NK-92 (cell line): ENCODE measurements around the gene CKMT2.

Experiments used
- DNase-seq: peaks from one replicate; lab custom pipeline; 2025; ENCODE audit not compliant: unreplicated experiment; lab: John Stamatoyannopoulos, UW

CKMT2 gene

DNA sequence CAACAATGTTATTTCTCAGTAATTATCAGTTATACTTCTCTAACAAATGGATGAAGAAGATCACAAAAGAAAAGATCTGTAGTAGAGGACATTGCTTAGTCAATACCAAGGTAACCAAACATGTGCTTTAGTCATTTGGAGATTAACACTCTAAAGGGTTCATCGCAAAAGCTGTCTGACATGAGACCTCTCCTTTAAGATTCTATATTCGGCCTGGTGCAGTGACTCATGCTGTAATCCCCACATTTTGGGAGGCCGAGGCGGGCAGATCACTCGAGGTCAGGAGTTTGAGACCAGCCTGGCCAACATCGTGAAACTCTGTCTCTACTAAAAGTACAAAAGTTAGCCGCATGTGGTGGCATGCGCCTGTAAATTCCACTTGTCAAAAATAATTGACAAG is 18.3 kb upstream of the CKMT2 start:
- no peak for DNase-seq

DNA sequence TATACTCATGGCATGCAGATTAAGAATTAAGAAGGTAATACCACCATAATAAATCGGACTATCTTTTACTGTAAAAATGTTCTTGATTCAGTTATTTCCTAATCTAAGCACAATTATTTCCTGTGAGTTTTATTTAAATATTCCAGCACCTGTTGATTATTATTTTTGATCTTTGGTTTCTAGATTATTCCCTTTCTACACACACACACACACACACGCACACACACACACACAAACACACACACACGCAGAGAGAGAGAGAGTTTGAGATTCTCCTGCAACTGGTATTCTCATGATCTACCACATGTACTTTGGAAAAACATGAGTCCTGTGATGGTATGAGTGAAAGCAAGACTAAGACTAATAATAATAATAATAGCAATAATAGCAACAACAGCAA is 17.0 kb upstream of the CKMT2 start:
- no peak for DNase-seq

DNA sequence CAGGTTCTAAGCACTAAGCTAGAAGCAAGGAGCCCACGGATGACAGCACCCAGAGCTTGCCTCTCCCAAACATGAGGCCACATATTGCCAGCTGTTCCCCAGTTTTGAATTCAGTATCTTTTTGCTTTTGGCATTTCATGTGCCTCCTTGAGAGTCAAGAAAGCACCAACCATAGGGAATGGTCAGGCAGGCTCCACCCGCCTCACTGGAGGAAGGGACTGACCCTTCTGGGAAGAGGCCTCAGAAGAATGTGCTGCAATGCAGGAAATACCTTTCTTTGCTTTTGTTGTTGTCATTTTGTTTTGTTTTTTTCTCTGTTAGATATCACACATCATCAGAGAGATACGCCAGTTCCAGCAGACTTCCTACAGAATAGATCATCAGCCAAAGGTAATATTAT is 13.7 kb upstream of the CKMT2 start:
- DNase-seq: no peak

DNA sequence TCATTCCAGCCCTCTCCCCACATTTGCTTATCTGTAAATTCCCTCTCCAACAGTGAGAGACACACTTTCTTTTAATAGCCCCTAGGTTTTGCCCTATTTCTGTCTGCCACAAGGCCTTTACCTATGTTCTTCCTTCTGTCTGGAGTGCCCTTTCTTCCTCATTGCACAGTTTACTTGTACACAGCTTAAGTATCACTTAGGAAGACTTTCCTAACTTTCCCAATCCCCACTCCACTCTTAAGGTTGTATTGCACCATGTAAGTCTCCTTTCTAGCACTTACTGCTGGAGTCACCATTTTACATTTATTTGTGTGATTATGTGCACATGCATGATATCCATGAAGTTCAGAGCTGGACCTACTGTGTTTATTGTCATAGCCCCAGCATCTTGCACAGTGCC is 10.8 kb upstream of the CKMT2 start:
- no peak for DNase-seq

DNA sequence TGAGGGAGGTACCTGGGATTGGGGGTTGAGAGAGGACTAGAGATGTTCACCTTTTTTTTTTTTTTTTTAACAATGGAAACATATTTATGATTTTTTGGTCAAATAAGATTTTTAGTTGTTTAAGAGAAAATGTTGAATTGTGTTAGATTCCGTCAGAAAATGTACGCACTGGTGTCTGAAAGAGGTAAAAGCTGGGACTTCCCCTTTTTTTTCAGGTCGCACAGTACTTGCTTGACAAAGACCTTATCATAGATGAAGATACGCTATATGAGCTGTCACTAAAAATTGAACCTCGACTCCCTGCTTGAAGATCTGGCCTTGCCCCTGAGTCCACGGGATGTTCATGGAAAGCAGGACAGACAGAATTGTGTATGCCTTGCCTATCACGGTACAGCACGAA is 7.7 kb upstream of the CKMT2 start:
- DNase-seq: no peak

DNA sequence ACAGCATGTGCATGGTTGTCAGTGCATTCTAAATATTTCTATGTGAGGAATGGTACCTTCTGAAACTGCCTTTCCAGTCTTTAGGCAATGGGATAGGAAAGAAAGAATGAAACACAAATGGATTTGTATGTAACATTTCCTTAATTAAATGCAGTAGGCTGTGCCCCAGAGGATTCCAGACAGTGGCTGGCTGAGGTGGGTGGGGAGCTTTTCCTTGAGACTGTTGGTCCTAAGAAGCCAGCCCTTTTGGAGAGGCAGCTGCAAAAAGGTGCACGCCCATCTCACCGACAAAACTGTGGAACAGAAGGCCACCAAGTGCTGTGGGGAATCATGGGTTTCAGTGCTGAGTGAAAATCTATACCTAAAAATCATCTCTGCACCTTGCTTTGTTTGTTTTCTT is 6.8 kb upstream of the CKMT2 start:
- no peak for DNase-seq

DNA sequence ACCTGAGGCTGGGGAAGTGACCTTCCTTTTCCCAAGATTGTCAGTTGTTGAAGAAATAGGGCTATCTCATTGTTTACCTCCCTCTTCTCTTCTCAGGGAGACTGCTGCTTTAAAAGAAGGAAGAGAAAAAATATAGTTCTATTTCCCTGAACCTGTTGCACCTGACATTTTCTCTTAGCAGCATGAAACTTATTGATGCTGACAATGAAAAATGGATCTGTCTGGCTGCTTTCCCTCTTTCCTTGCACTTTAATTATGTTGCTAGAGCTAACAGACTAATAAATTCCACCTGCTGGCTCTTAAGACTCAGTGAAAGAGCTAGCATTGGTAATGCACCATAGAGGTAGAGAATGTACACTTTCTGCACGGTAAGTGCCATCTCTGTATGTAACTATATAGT is 6.2 kb upstream of the CKMT2 start:
- DNase-seq: no peak

DNA sequence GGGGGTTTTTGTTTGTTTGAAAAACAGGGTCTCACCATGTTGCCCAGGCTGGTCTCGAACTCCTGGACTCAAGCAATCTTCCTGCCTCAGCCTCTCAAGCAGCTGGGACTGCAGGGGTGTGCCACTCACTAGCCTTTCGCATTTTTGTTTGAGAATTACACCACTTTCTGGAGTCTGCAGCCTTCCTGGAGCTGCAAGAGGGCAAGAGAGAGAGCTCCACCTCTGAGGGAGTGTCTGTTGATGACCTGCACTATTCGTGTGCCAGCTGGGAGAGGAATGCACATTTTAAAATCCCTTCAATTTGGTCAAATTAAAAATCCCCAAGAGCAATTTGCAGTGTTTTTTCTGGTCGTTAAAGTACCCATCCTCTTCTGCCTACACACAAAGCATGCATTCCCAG is 5.0 kb upstream of the CKMT2 start:
- DNase-seq: no peak

DNA sequence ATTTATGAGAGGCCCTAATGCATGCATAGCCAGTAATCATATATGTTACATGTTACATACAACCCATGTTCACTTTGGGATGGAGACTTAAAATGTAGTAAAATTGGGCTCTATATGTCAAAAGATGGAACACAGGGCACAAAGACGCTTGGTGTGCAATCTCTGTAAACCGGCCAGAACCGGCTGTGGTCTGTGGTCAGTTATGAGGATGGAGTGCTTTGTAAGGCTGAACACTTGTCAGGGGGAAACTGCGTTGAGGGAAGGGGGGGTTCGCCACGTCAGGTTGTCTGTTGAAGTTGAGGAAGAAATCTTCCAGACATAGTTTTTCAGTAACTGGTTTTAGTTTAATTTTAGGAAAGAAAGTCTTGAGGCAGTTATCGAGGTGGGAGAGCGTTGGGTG is 2.7 kb upstream of the CKMT2 start:
- no peak for DNase-seq

DNA sequence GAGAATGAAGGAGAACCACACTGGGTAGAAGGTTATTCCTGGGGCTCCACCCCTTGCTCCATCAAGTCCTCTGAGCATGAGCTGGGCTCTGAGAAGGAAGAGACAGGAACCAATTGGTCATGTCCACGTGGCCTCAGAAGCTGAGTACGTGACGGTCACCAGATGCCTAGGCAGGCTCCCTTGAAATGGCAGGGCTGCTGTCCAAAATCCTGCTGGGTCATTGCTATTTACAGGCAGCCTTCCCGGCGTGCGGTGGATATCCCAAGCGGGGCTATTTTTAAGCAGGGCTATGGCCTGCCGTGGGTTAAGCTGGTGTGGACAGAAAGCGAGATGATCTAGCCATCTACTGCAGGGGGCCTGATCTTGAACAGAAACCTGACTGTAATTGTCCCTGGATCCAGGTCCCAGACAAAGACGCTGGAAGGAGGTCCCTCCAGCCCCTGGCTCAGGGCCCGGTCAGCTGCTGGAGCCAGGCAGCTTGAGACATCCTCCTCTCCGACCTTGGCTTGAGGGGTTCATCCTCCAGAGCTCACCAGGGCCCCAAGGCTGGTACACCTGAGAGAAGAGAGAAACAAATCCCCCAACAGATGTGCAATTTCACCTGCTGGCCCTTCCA is 550 bp upstream of the CKMT2 start:
- no peak for DNase-seq

DNA sequence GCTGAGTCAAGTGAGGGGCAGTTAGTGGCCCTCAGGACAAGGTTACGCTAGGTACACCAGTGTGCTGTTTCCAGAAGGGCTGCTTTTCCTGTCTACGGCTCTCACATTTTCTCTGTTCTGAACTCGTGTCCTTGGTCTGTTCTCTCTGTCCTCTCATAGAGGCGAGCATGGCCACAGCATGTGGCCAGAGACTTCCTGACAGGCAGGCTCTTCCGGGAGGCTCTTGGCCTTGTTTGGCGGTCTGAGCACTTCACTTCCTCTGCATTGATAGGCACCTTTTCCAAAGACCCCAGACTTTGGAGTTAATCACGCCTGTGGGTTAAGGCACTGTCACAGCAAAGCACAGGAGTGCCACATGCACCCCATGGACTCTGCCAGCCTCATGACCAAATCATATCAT is 1.2 kb downstream of the CKMT2 start:
- no peak for DNase-seq

DNA sequence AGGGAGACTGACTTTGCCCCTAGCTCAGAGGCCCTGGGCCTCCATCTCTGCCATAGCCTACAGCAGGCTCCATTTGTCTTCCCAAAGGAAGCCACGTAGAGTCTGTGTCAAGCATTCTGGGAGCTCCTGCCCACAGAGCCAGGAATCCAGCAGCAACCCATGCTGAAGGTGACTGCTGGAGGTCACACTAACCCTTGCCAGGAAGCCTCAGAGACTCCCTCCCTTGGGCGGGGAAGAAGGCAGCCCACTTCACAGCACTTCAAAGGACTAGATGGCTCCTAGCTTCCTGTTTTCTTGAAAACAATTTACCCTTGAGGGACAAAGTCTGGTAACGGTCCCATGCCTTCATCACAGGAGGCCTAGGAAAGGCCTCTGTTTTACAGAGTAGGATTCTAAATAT is 1.7 kb downstream of the CKMT2 start:
- no peak for DNase-seq

DNA sequence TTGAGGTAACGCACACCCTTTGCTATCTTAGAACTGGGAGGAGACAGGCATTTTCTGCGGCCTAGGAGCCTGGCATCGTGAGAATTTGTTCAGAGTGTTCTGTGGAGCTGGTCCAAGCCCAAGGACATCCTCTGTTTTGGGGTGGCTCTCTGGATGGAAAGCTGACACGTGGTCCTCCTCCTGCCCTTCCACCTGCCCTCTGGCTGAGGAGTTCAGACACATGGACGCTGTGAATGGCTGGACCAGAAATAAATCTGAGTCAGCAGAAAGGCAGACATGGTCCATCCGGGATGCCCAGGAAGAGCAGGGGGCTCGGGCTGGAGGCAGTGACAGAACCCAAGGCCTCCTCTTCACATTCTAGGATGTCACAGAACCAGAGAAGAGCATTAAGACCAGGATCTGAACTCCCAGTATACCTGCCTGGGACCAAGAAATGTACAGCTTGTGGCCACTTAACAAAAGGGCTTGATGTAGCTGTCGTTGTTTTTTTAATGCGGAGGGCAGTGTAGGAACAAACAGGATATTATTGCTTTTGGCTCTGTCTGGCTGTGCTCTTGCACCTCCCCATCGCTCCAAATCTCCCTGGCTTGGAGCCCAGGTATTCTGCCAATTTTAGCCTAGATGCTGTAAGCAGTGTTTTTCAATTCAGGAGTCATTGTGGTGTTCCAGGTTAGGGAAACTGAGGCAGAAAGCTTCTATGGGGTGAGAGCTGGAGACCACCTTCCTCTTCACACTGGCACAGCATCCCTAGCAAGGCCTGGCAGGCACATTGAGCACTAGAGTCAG is 2.4 kb downstream of the CKMT2 start:
- DNase-seq: no peak

DNA sequence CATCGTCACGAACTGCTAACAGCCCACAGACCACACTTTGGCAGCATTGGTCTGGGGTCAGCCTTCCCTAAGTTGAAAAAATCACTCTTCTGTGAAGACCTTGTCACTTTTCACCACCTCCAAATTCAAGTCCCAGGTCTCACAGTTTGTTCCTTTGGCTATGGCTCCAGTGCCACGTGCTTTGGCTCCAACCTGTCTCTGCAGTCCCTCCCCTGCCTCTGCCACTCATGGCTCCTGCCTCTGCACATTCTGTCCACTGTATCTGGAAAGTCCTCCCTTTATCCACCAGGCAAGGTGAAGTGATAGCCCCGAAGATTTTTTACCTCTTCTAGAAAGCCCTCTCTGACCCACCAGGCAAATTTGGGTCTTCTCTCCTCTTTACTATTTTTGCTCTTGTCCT is 5.3 kb downstream of the CKMT2 start:
- DNase-seq: no peak

DNA sequence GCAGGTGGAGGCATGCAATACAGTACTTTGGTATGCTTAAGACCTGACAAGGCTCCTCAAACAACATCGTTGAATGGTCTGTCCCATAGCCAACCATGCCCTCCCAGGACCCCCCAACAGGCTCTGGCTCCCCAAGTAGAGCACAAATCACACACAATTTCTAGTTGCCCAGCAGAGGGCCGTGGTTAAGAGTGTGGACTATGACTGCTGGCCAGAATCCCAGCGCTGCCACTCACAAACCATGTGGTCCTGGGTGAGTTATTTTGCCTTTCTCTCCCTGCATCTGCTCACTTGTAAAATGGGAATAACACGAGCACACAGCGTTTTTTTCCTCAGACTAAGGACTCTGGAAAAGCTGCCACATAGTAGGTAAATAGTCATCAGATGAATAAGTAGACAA is 6.5 kb downstream of the CKMT2 start:
- DNase-seq: no peak

DNA sequence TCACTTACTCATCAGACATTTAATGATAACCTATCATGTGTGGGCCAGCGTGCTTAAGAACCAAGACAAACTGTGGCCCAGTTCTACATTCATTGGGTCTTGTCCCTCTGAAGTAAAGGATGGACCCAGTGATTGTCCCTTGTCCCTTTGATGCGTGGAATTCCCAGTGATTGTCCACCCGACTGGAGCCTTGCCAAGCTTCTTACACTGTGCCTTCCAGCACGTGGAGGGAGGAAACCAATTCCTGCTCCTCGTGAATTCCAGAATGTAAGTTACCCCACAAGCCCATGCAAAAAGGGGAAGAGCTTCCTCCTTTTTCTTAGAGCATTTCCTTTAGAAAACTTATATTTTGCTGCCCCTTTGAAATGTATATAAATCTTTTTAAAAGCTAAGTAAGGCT is 7.9 kb downstream of the CKMT2 start:
- DNase-seq: no peak

DNA sequence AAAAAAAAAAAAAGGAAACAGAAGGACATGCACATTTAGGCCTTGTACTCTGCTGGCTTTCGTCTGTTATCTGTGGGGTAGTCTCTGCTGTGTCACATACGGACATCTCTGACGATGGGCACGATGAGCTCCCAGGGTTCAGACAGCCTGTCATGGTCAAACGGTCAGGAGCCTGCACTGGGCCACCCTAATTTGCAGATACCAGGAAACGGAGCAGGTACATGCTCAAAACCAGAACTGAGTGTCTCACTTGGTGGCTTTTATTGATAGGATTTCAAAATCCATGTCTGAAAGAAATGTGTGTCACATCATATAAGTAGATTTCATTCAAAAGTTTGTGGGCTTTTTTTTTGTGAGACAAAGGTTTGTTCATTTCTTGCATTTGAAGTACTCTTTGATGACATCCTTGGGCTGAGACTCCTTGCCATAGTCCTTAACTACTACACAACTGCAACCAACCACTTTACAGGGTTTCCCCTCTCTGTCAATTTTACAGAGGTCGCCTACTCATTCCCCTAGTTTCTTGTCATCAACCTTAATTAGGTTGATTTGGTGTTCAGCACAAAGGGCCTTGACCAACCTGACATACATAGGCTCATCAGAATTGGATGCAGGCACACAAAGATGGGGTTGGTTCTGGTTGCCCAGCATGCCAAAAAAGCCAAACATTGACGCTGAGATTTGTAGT is 9.0 kb downstream of the CKMT2 start:
- no peak for DNase-seq

DNA sequence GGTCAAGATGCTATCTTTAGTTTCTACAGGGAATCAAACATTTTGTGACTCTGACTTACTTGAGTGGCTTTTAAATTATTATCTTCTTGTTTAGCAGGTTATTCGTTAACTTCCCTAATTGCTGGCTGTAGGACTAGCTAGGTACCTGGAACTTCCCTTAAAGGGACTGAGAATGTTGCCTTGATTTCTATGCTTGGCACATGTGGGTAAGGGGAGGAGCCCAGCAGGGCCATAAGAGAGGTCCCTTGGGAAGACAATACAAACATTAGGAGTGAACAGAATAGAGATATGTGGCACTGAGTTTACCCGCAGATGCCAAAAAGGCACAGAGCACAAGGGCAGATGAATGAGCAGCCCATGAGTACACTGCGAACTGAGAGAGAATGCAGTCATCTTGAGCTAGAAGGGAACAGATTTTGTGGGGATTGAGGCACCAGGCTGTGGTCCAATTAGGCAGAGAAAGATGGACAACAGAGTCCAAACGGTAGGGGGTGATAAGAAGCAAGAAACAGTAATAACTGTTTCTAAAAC is 9.8 kb downstream of the CKMT2 start:
- no peak for DNase-seq

DNA sequence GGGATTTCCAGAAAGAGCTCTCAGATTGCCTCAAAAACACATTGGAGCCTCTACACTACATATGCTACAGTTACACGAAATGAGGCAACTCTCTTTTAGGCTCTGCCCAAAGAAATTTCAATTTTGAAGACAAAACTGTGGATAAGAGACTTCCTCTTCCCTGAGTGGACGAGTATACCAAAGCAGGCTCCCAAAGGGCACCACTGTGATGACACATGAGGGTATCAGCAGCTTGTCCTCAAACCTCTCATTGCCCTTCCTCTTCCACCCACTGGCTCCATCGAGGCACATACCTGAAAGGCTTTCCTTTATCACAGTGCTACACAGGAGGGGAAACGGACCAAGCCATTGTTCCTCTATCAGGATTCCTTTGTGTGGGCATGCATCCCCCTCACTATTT is 11.3 kb downstream of the CKMT2 start:
- no peak for DNase-seq

DNA sequence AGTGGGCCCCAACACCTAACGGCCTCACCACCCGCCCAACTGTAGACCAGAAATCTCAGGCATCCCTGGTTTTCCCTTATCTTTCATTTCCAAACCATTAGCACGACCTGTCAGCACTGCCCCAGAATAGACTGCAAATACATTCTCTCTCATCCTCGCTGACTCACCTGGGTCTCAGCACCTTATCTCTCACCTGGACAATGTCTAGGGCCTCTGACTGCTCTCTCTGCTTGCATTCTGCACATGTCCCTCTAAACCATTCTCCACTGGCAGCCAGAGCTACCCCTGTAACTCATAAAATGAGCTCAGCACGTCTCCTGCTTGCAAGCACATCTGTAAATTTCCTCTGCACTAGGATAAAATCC is 12.7 kb downstream of the CKMT2 start:
- DNase-seq: no peak

DNA sequence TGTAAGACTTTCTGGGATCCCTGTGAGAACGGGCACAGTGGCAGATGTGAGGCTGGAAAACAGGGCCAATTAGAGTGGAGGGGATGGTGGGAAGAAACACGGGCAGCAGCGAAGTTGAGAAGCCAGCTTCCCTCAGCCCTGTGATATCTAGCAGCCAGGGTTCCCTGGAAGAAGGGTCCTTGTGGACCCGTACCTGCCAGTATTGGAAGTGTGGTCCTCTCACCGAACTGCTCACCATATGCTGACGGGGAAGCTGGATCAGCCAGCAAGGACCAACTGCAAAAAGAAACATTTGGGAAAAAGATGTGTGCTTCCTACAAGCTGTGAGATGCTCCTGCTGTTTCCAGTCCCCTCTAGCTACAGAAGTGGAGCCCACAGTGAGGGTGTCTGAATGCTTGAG is 13.6 kb downstream of the CKMT2 start:
- no peak for DNase-seq

DNA sequence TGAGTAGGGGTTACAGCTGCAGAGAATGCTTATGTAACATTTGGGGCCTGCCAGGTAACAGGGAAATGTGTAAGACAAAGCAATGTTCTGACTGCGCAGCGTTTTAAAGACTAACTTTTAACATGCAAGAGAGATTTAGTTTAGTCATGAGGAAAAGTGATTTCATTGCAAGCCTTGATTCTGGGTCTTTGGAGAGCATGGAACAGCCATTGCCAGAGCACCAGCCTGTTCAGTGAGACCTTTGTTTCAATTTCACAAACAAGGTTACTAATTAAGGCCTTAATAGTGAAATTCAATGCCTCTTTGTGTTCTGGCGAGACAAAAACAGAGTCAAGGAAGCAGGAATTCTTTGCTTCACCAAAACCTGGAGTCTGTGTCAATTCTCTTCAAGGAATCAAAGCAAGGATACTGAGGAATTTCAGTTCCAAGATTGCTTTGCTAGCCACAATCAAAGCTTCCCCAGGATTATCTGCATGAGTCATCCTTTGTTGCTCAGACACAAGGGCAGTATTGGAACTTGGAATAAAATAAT is 14.4 kb downstream of the CKMT2 start:
- no peak for DNase-seq
